Activated CD4-positive, alpha-beta T cell treated with anti-CD3 and anti-CD28 coated beads for 36 hours (primary cell): ENCODE results near the gene B4GALT5. TPM values are rescaled to one million over a fixed set of nuclear protein-coding genes. Genes with fewer than 3 reads are reported as not detected.
A peak's percentile ranks its signal among the peaks of the same experiment; 100 is the strongest.
"Not testable (repeated sequence)": the region's sequence is repeated elsewhere in the genome, so short reads cannot be mapped to it uniquely, and the experiment has no call there.

ENCODE experiments used
- ATAC-seq: fragments of 200-7000 bp; cut with Tn5 transposase; one replicate; pipeline ENCODE4 v1.10.0; 2021; ENCODE audit warnings: mild to moderate bottlenecking, moderate library complexity
- CTCF ChIA-PET: fragments of 350-600 bp; sonication (Branson Sonifier 250); formaldehyde crosslinking; loops from one replicate; lab custom pipeline; 2021; ENCODE audit warnings: antibody characterized with exemption; lab: Charles Lee
- POLR2A ChIA-PET: fragments of 350-600 bp; sonication (Branson Sonifier 250); formaldehyde crosslinking; loops from one replicate; lab custom pipeline; 2021; ENCODE audit warnings: antibody characterized with exemption, inconsistent platforms; lab: Charles Lee
- DNase-seq: peaks from one replicate; pipeline ENCODE4 v3.0.0-alpha.2; 2020
- H3K27ac Mint-ChIP-seq: one replicate; pipeline ENCODE4 v1.8.0; 2021; ENCODE audit warnings: mixed read lengths
- H3K27me3 Mint-ChIP-seq: one replicate; pipeline ENCODE4 v1.8.0; 2021; ENCODE audit warnings: mixed read lengths
- H3K36me3 Mint-ChIP-seq: one replicate; pipeline ENCODE4 v1.8.0; 2021; ENCODE audit warnings: low read depth, mixed read lengths
- H3K4me1 Mint-ChIP-seq: one replicate; pipeline ENCODE4 v1.8.0; 2021; ENCODE audit warnings: mixed read lengths
- H3K4me3 Mint-ChIP-seq: one replicate; pipeline ENCODE4 v1.8.0; 2021; ENCODE audit warnings: mild to moderate bottlenecking, moderate library complexity, mixed read lengths
- H3K9me3 Mint-ChIP-seq: one replicate; pipeline ENCODE4 v1.8.0; 2021; ENCODE audit warnings: low read depth, mixed read lengths
- intact Hi-C, 2 experiments: fragments of 100-400 bp; cut with DNase I in 1 of 2; cut with micrococcal nuclease in 1 of 2; formaldehyde crosslinking; loops; one replicate each; pipeline versions ENCODE4 v1.14.2 to v1.15.1; 2022 to 2024; cut with DNase I, micrococcal nuclease
- total RNA-seq, 2 experiments: library from RNA; stranded (reverse); gene quantifications; one replicate each; pipeline ENCODE4 v1.2.3, GENCODE V29; 2021

B4GALT5 gene
- 10 to 100 TPM; 18.6 to 19.6 TPM for total RNA-seq

- H3K36me3 Mint-ChIP-seq = no peaks in the 10 kb centered on the region
- intact Hi-C loops = loop anchor here (1.0 to 10.0 kb wide), 9 partner anchors 15 to 222 kb away; partner anchors contain the start of genes SLC9A8 (in 2 of the 2), RNF114 (in 1 of the 2) and SPATA2 (in 1 of the 2)
- ATAC-seq (peak; percentile 73), DNase-seq (peak; percentile 77)
- peak within 1 kb of the TSS; percentile 91 for H3K27ac Mint-ChIP-seq
- H3K4me1 Mint-ChIP-seq = peaks cover 49% of the 10 kb centered on the region
- peak within 1 kb of the TSS; percentile 82 for H3K4me3 Mint-ChIP-seq
- ChIA-PET CTCF (interaction anchor here (0.6 to 1.1 kb wide), 6 partner anchors 10 to 133 kb away, joined by 3 read pairs; no protein-coding TSS in a partner anchor), POLR2A (interaction anchor here (0.6 to 1.1 kb wide), 3 partner anchors 45 to 355 kb away, joined by 3 to 4 read pairs (median 3); no protein-coding TSS in a partner anchor)
- peaks cover 5% of the 10 kb centered on the region for H3K27me3 Mint-ChIP-seq
- no peaks in the 10 kb centered on the region for H3K9me3 Mint-ChIP-seq
These were observed at the start of gene B4GALT5 for GRCh38 chr20:49713753-49714712. B4GALT5 (minus strand) TSS chr20:49713878; CDS start chr20:49713690, 188 bp downstream.

GRCh38 chr20:49762940-49763766, 49.5 kb upstream of the B4GALT5 start:
- ATAC-seq (no peak), DNase-seq (no peak)
- Mint-ChIP-seq H3K4me1 (peaks cover 6% of the 10 kb centered on the region), H3K27ac (no peak overlapping the region), H3K27me3 (peaks cover 39% of the 10 kb centered on the region), H3K36me3 (no peaks in the 10 kb centered on the region), H3K9me3 (no peaks in the 10 kb centered on the region), H3K4me3 (no peak overlapping the region)
- POLR2A ChIA-PET = no interaction called here
- intact Hi-C loops = no loop called here
- CTCF ChIA-PET = interaction anchor here (0.6 kb wide), 1 partner anchor 1133 kb away, joined by 3 read pairs; no protein-coding TSS in a partner anchor

GRCh38 chr20:49761888-49762287, 48.2 kb upstream of the B4GALT5 start:
- H3K4me3 Mint-ChIP-seq, H3K36me3 Mint-ChIP-seq, ATAC-seq, H3K27ac Mint-ChIP-seq, H3K9me3 Mint-ChIP-seq, intact Hi-C loops, POLR2A ChIA-PET, CTCF ChIA-PET, DNase-seq, H3K4me1 Mint-ChIP-seq: not testable (repeated sequence)
- H3K27me3 Mint-ChIP-seq = peaks cover 40% of the 10 kb centered on the region

GRCh38 chr20:49759266-49759950, 45.7 kb upstream of the B4GALT5 start:
- ChIA-PET CTCF (interaction anchor here (1.2 kb wide), 1 partner anchor 16 kb away, joined by 4 read pairs; no protein-coding TSS in a partner anchor), POLR2A (no interaction called here)
- ATAC-seq (no peak), DNase-seq (no peak)
- intact Hi-C loops = no loop called here
- H3K27me3 Mint-ChIP-seq = peaks cover 37% of the 10 kb centered on the region
- no peak overlapping the region for H3K4me3 Mint-ChIP-seq
- H3K36me3 Mint-ChIP-seq = no peaks in the 10 kb centered on the region
- H3K9me3 Mint-ChIP-seq = peaks cover 3% of the 10 kb centered on the region
- H3K4me1 Mint-ChIP-seq = no peaks in the 10 kb centered on the region
- no peak overlapping the region for H3K27ac Mint-ChIP-seq

- ATAC-seq (no peak), DNase-seq (no peak)
- H3K4me3 Mint-ChIP-seq = no peak overlapping the region
- CTCF ChIA-PET = interaction anchor here (0.7 to 1.2 kb wide), 3 partner anchors 17 to 129 kb away, joined by 3 to 4 read pairs (median 4); no protein-coding TSS in a partner anchor
- peaks cover 3% of the 10 kb centered on the region for H3K9me3 Mint-ChIP-seq
- H3K27ac Mint-ChIP-seq = no peak overlapping the region
- H3K36me3 Mint-ChIP-seq = no peaks in the 10 kb centered on the region
- intact Hi-C loops = no loop called here
- H3K27me3 Mint-ChIP-seq = peaks cover 39% of the 10 kb centered on the region
- no peaks in the 10 kb centered on the region for H3K4me1 Mint-ChIP-seq
- POLR2A ChIA-PET = interaction anchor here (0.6 kb wide), 1 partner anchor 73 kb away, joined by 11 read pairs; no protein-coding TSS in a partner anchor
These were observed 45.1 kb upstream of the B4GALT5 start for GRCh38 chr20:49758781-49759180.

- Mint-ChIP-seq H3K4me1 (no peaks in the 10 kb centered on the region), H3K27me3 (peaks cover 39% of the 10 kb centered on the region), H3K36me3 (no peaks in the 10 kb centered on the region), H3K27ac (no peak overlapping the region), H3K4me3 (no peak overlapping the region), H3K9me3 (peaks cover 3% of the 10 kb centered on the region)
- ATAC-seq (no peak), DNase-seq (no peak)
- POLR2A ChIA-PET = no interaction called here
- CTCF ChIA-PET = interaction anchor here (0.7 to 1.0 kb wide), 2 partner anchors 11 to 75 kb away, joined by 3 read pairs; no protein-coding TSS in a partner anchor
- intact Hi-C loops = no loop called here
These were observed 43.9 kb upstream of the B4GALT5 start for GRCh38 chr20:49757597-49757996.

GRCh38 chr20:49756241-49756640, 42.6 kb upstream of the B4GALT5 start:
- H3K9me3 Mint-ChIP-seq = peaks cover 3% of the 10 kb centered on the region
- H3K36me3 Mint-ChIP-seq = no peaks in the 10 kb centered on the region
- ATAC-seq (no peak), DNase-seq (no peak)
- ChIA-PET POLR2A (no interaction called here), CTCF (interaction anchor here (0.5 kb wide), 1 partner anchor 174 kb away, joined by 3 read pairs; no protein-coding TSS in a partner anchor)
- intact Hi-C loops = no loop called here
- peaks cover 40% of the 10 kb centered on the region for H3K27me3 Mint-ChIP-seq
- H3K4me1 Mint-ChIP-seq = no peaks in the 10 kb centered on the region
- H3K27ac Mint-ChIP-seq = no peak overlapping the region
- no peak overlapping the region for H3K4me3 Mint-ChIP-seq

- intact Hi-C loops = no loop called here
- H3K4me1 Mint-ChIP-seq = peaks cover 4% of the 10 kb centered on the region
- CTCF ChIA-PET = interaction anchor here (1.1 kb wide), 1 partner anchor 9 kb away, joined by 5 read pairs; no protein-coding TSS in a partner anchor
- H3K27ac Mint-ChIP-seq = no peak overlapping the region
- H3K36me3 Mint-ChIP-seq = no peaks in the 10 kb centered on the region
- ATAC-seq (no peak), DNase-seq (no peak)
- H3K27me3 Mint-ChIP-seq = peaks cover 40% of the 10 kb centered on the region
- no peak overlapping the region for H3K4me3 Mint-ChIP-seq
- POLR2A ChIA-PET = no interaction called here
- H3K9me3 Mint-ChIP-seq = peaks cover 3% of the 10 kb centered on the region
These were observed 40.9 kb upstream of the B4GALT5 start for GRCh38 chr20:49754596-49754995.

GRCh38 chr20:49753133-49753532, 39.5 kb upstream of the B4GALT5 start:
- peaks cover 36% of the 10 kb centered on the region for H3K27me3 Mint-ChIP-seq
- intact Hi-C loops = no loop called here
- no peak for ATAC-seq
- ChIA-PET POLR2A (no interaction called here), CTCF (interaction anchor here (0.6 kb wide), 2 partner anchors 115 to 145 kb away, joined by 3 read pairs; no protein-coding TSS in a partner anchor)
- no peaks in the 10 kb centered on the region for H3K36me3 Mint-ChIP-seq
- H3K9me3 Mint-ChIP-seq = peaks cover 3% of the 10 kb centered on the region
- H3K4me1 Mint-ChIP-seq = peaks cover 4% of the 10 kb centered on the region
- H3K27ac Mint-ChIP-seq = no peak overlapping the region
- no peak overlapping the region for H3K4me3 Mint-ChIP-seq
- no peak for DNase-seq

GRCh38 chr20:49752201-49752903, 38.7 kb upstream of the B4GALT5 start:
- peaks cover 33% of the 10 kb centered on the region for H3K27me3 Mint-ChIP-seq
- ChIA-PET CTCF (no interaction called here), POLR2A (no interaction called here)
- H3K36me3 Mint-ChIP-seq = no peaks in the 10 kb centered on the region
- intact Hi-C loops = no loop called here
- no peak for ATAC-seq
- no peak overlapping the region for H3K27ac Mint-ChIP-seq
- H3K4me1 Mint-ChIP-seq = peaks cover 4% of the 10 kb centered on the region
- no peak for DNase-seq
- peaks cover under 1% of the 10 kb centered on the region for H3K9me3 Mint-ChIP-seq
- no peak overlapping the region for H3K4me3 Mint-ChIP-seq
